Germinal center (tissue), 1 donor: Measurements from ENCODE around the gene FERD3L.
"Not testable (repeated sequence)": the region's sequence is repeated elsewhere in the genome, so short reads cannot be mapped to it uniquely, and the experiment has no call there.

Experiments
- DNase-seq: peaks from one replicate; pipeline ENCODE4 v3.0.0; 2012; ENCODE audit warnings: mixed read lengths, low spot score

The FERD3L gene

GRCh38 chr7:19144661-19145433, at the start of gene FERD3L:
FERD3L (minus strand) TSS chr7:19145421; CDS start chr7:19145362, 59 bp downstream.
- DNase-seq = no peak

DNA sequence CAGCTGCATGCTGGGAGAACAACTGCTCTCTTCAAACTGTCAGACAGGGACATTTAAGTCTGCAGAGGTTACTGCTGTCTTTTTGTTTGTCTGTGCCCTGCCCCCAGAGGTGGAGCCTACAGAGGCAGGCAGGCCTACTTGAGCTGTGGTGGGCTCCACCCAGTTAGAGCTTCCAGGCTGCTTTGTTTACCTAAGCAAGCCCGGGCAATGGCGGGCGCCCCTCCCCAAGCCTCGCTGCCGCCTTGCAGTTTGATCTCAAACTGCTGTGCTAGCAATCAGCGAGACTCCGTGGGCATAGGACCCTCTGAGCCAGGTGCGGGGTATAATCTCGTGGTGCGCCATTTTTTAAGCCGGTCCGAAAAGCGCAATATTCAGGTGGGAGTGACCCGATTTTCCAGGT, 49.2 kb upstream of the FERD3L start:
- DNase-seq = not testable (repeated sequence)

GRCh38 chr7:19181634-19182033, 36.4 kb upstream of the FERD3L start:
- DNase-seq = no peak

DNA sequence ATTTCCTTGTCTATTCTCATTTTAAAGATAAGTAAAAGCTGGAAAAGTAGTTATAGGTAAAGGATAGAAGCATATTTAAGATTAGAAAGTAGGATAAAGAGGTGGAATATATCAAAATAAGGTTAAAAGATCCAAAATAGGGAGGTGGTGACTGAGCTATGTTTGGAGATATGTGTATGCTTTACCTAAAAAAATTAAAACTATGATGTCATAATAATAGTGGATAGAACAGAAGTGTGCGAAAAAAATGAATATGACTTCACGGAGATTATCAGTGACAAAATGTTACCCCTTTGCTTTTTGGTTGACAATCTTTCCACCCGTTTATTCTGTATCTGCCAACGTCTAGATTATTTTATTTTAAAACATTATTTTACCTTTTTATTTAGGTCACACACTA, 33.4 kb upstream of the FERD3L start:
- DNase-seq = no peak

- DNase-seq = no peak
Measured at GRCh38 chr7:19177269-19177668, 32.0 kb upstream of the FERD3L start.

- no peak for DNase-seq
Measured at GRCh38 chr7:19175241-19175640, 30.0 kb upstream of the FERD3L start.

DNA sequence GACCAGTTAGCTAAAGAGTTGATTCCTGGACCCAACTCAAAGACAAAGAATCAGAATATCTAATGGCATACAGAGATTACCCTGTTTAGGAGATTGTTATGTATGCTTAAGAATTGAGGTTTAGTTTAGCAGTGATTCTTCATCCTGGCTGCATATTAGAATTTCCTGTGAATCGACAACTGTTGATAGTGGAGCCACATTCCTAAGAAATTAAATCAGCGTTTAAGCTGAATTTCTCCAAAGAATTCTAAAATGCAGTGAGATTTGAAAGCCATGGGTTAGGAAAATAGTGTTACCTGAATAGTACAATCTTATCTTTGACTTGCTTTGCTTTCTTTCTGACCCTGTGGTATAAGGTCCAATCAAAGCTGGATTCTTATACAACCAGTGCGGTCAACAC, 16.4 kb upstream of the FERD3L start:
- no peak for DNase-seq

GRCh38 chr7:19146699-19147098, 1.5 kb upstream of the FERD3L start:
- DNase-seq = no peak

DNA sequence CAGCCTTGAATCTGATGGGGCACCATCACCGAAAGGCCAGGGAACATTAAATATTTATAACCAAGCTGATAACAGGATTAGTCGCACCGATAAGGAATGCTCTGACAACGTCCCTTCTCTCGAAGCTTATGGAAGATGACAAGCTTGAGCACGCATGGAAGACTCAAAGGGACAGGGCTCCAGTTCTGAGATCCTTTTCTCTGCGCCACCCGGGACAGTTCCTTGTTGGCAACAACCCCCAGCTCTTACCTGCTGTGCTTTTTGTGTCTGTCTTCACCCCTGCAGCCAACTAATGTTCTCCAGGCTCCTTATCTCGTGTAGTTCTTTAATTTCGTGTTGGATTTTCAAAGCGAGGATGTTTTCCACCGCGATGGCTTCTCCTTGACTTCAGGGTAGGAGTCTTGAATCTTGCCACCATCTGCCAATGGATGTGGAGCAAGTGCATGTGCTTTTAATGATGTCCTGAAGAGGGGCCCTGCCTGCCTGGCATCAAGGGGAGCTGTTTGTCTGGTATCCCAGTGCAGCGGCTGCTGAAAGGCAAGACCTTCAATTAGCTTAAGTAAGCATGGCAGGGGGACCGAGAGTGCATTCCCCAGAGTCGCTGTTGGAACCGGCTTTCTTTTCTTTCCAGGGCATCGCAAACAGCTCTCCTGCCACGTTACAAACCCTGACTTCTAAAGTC, 354 bp upstream of the FERD3L start:
- DNase-seq = no peak

DNA sequence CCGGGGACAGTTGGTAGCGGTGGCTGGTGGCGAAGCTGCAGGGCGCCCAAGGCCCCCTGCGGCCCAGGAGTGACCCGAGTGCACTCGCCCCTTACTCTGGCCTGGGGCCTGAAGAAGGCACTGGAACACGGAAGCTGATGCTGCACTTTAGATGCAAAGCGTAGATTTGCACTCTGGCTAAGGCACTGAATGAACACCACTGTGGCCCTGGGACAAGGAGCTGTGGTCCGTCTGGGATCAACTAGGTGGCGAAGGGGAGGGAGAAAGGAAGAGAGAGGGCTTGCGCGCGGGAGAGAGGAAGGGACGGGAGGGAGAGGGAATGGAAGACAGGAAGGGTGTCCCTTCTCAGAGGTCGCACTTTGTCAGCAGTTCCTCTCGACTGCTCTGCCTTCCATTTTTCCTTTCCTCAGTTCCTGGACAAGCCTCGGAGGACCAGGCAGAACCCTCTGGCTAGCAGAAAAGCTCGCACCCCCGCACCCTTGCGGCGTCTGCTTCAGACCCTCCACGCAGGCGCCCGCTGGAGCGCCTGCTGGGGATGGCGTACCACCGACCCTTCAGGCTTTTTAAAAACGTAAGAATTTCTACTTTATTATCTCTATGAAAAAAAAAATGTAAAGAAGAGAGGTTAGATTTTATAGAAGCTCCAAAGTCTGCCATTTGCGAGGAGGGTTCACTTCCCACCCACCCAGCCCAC, 1.2 kb downstream of the FERD3L start:
- no peak for DNase-seq

DNA sequence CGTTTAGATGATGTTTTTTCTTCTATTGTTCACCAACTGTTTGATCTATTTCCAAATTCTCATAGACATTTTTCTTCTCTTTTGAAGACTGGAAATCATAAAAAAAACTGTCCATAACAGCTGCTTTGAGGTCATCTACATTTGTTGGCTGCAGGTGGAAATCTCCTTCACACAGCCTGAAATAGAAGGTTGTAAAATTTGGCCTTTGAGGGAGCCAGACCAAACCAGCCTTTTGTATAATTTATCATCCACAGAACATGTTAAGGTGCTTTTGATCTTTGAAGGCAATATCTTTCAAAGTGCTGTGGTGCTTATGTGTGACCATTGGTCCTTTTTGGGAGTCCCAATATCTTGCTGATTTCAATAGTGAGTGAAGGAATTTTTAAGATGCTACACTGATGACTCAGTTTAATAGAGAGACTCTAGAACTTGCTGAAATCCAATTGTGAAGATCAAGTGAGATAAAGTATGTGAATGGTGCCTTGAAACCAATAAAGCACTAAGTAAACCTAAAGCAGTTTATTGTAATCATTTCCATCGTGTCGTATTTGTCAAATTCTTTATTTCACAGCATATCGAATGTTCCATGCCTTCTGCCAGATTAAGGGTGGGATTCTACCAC, 5.4 kb downstream of the FERD3L start:
- DNase-seq = no peak

DNA sequence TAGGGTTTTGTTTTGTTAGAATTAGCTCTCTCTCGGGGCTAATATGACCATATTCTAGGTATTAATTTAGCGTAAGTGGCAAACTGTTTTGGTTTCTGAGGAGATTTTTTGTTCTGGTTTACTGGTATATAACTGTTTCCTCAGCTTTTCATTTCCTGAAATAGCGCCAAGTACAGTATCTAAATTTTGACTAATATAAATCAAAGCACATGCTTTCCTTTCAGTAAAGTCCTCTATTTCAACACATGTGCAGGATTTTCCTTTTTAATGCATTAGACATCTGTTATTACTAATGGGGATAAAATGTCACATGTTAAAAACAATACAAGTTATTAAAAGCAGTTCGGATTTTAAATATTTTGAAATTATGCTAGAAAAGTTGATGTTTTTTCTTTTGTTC, 11.3 kb downstream of the FERD3L start:
- DNase-seq = no peak

GRCh38 chr7:19133390-19133789, 11.8 kb downstream of the FERD3L start:
- no peak for DNase-seq

- DNase-seq = no peak
Measured at GRCh38 chr7:19128856-19129255, 16.4 kb downstream of the FERD3L start.

DNA sequence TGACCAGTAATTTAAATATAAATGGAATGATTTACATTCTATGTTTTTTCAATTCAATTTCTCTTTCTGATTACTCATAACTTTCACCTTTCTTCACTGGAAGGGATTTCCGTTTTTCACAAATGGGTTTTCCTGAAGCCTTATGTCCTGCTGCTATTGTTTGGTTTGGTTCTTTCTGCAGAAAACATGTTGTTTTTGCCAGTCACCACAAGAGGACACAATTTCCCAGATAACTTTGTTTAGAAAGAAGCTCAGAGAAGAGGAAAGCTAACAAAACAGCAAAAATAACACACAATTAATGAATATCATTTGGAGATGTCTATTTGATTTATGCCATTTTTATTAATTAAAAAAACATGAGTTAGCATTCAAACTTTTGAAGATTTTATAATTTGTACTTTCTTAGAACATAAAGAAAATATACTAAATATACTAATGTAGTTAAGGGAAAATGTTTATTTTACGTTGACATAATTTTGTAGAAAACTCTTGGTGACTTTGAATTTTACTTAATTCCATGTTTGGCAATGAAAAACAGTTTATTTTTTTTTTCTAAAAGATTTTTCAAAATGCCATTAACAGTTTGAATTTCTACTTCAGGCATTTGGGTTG, 23.1 kb downstream of the FERD3L start:
- DNase-seq = no peak

DNA sequence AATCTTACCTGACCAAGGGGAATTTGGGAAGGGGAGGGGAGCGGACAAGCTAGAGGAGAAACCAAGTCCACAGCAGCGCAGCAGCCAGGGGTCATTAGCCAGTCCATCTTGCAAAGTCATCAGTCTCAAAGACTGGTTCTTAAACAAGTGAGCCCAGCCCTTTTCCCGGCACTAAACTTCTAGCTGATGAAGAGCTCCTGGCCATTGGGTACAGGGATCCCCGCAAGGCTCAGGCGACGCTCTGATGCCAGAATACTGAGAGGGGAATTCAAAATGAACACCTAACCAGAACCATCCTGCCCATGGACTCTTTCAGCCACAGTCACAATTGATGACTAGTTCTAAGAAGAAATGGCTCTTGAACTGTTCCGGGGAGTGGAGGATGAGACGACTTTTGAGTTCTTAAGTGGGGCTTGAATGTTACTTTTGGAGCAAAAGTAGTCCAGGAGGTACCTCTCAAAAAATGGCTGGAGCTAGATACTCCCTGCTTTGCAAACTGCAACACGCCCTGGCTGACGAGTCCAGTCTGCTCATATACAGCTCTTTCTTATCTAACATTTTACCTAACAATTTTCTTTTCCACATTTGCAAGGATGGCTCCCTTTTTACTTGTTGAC, 25.2 kb downstream of the FERD3L start:
- DNase-seq = no peak

DNA sequence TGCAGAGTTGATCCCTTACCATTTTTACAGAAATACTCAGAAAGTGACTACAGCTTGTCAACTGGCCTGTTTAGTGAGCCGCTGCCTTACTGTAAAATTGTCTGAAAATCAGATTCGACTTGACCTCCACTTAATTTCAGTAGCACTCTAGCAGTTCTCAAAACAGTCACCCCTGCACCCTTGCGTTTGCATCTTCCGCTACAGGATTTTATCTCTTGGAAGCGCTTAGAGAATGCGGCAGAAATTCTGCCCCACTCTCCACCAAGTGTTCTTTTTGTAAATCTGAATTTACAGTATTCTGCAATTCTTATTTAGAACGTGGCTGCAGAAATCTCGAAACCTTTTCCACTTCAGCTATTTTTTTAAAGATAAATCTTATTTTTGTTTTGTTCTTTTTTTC, 25.8 kb downstream of the FERD3L start:
- DNase-seq = no peak

GRCh38 chr7:19118636-19119371, 26.4 kb downstream of the FERD3L start:
- no peak for DNase-seq

- peak; percentile 12 for DNase-seq
Measured at GRCh38 chr7:19117870-19118608, 27.2 kb downstream of the FERD3L start.
